ENCODE data around the gene FZD8. TPM values are rescaled to one million over a fixed set of nuclear protein-coding genes. Genes with fewer than 3 reads are reported as not detected.

The FZD8 gene
- total RNA-seq, 1 experiment from 2014 or later, result 1.8 TPM

- intact Hi-C loops (cut with micrococcal nuclease; ENCODE audit: unreplicated experiment), result no loop called here
- no peak overlapping the region for H3K4me3 ChIP-seq (ENCODE audit: low read depth in 2 of 2, low read length in 2 of 2)
- TF ChIP-seq, protein P1, sequence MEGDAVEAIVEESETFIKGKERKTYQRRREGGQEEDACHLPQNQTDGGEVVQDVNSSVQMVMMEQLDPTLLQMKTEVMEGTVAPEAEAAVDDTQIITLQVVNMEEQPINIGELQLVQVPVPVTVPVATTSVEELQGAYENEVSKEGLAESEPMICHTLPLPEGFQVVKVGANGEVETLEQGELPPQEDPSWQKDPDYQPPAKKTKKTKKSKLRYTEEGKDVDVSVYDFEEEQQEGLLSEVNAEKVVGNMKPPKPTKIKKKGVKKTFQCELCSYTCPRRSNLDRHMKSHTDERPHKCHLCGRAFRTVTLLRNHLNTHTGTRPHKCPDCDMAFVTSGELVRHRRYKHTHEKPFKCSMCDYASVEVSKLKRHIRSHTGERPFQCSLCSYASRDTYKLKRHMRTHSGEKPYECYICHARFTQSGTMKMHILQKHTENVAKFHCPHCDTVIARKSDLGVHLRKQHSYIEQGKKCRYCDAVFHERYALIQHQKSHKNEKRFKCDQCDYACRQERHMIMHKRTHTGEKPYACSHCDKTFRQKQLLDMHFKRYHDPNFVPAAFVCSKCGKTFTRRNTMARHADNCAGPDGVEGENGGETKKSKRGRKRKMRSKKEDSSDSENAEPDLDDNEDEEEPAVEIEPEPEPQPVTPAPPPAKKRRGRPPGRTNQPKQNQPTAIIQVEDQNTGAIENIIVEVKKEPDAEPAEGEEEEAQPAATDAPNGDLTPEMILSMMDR (IDR thresholded peaks at IDR 0.05), result no peak
- TF ChIP-seq POLR2AphosphoS5 (IDR thresholded peaks at IDR 0.05; ENCODE audit: low read depth, low read length), result no peak
- TF ChIP-seq TCF7L2 (IDR thresholded peaks at IDR 0.05; ENCODE audit: low read depth, low read length), result no peak
- TF ChIP-seq REST (IDR thresholded peaks at IDR 0.05; ENCODE audit: insufficient read depth in 1 of 2, low read depth in 2 of 2, low read length in 1 of 2), result no peak
- no peak for TF ChIP-seq SIN3A (IDR thresholded peaks at IDR 0.05; ENCODE audit: borderline replicate concordance, insufficient read depth, low read depth, low read length)
- H3K36me3 ChIP-seq (ENCODE audit: control insufficient read depth, insufficient read depth, low read length), result no peaks in the 10 kb centered on the region
- ATAC-seq, result no peak
- no peaks in the 10 kb centered on the region for H3K9me3 ChIP-seq (ENCODE audit: control insufficient read depth, insufficient read depth, low read depth, low read length)
- ChIA-PET POLR2A (no interaction called here), CTCF (no interaction called here)
- DNase-seq (ENCODE audit: low read depth, low spot score), result no peak
- H3K4me1 ChIP-seq (ENCODE audit: control insufficient read depth, insufficient read depth, low read length), result no peaks in the 10 kb centered on the region
- no peak overlapping the region for H3K27ac ChIP-seq (ENCODE audit: low read length)
- in situ Hi-C loops (cut with HindIII; ENCODE audit: low pct_unique_long_range_greater_than_20kb, low sequenced_read_pairs), result no loop called here
- H3K27me3 ChIP-seq (ENCODE audit: control insufficient read depth, insufficient read depth, low read length), result 0 out of 2 replicates have a peak, but pooled peaks cover 2% of the 10 kb centered on the region
- no TSS peak for BruUV-seq (replicated peaks)
Measured at GRCh38 chr10:35659456-35659855, 17.4 kb upstream of the FZD8 start.

DNA sequence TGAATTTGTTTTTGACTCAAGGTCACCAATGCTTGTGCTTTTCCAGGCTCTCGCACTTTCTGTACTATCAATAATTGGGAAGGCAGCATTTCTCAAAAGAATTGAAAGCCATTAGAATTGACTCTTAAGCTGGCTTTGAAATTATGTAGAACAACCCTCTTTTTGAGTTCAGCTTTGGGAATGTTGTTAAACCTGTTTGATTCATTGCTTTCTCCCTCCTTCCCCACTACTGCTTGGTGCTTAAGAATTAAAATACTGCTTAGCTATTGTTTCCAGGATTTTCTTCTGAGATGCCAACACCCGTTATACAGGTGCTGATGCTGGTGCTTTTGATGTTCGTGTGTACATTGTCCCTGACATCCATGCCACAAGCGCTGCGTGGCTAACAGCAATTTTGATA, 15.5 kb upstream of the FZD8 start:
- Histone ChIP-seq H3K4me1 (ENCODE audit: control insufficient read depth, insufficient read depth, low read length) (no peaks in the 10 kb centered on the region), H3K9me3 (ENCODE audit: control insufficient read depth, insufficient read depth, low read depth, low read length) (no peaks in the 10 kb centered on the region), H3K36me3 (ENCODE audit: control insufficient read depth, insufficient read depth, low read length) (no peaks in the 10 kb centered on the region), H3K4me3 (ENCODE audit: low read depth in 2 of 2, low read length in 2 of 2) (no peak overlapping the region), H3K27ac (ENCODE audit: low read length) (no peak overlapping the region), H3K27me3 (ENCODE audit: control insufficient read depth, insufficient read depth, low read length) (0 out of 2 replicates have a peak, but pooled peaks cover 2% of the 10 kb centered on the region)
- POLR2A ChIA-PET, result no interaction called here
- TF ChIP-seq REST (IDR thresholded peaks at IDR 0.05; ENCODE audit: insufficient read depth in 1 of 2, low read depth in 2 of 2, low read length in 1 of 2), result no peak
- TF ChIP-seq TCF7L2 (IDR thresholded peaks at IDR 0.05; ENCODE audit: low read depth, low read length), result no peak
- TF ChIP-seq, protein P1 (IDR thresholded peaks at IDR 0.05), result no peak
- TF ChIP-seq SIN3A (IDR thresholded peaks at IDR 0.05; ENCODE audit: borderline replicate concordance, insufficient read depth, low read depth, low read length), result no peak
- no peak for TF ChIP-seq POLR2AphosphoS5 (IDR thresholded peaks at IDR 0.05; ENCODE audit: low read depth, low read length)
- CTCF ChIA-PET, result no interaction called here
- no peak for ATAC-seq
- DNase-seq (ENCODE audit: low read depth, low spot score), result no peak
- intact Hi-C loops (cut with micrococcal nuclease; ENCODE audit: unreplicated experiment) (no loop called here), in situ Hi-C loops (cut with HindIII; ENCODE audit: low pct_unique_long_range_greater_than_20kb, low sequenced_read_pairs) (no loop called here)
- BruUV-seq (replicated peaks), result no TSS peak
